A549 (cell line): ENCODE results near the gene TEX55.

Experiments
- CEBPB ChIP-seq, 2 experiments: fragments of >200 bp in 1 of 2; sonication (Bioruptor Twin) in 1 of 2; formaldehyde crosslinking in 1 of 2; IDR thresholded peaks; 2 replicates each; pipeline ENCODE4 v1.6.1; 2012 to 2016
- POLR2AphosphoS2 ChIP-seq: conservative IDR thresholded peaks from 2 replicates; pipeline ENCODE4 v1.6.1; 2012; ENCODE audit warnings: low read length, improper control_type of control experiment, inconsistent platforms
- ZNF302 ChIP-seq: fragments of 250-450 bp; sonication (Bioruptor Pico); IDR thresholded peaks from 2 replicates; pipeline ENCODE4 v1.9.0; 2021; ENCODE audit warnings: inconsistent platforms, mild to moderate bottlenecking, moderate library complexity
- TF ChIP-seq, protein P1 (sequence below): fragments of >200 bp; sonication (Bioruptor Twin); formaldehyde crosslinking; IDR thresholded peaks from 3 replicates; pipeline ENCODE4 v1.5.1; 2016
- TF ChIP-seq, protein P2 (sequence below): IDR thresholded peaks from 2 replicates; pipeline ENCODE4 v1.6.1; 2012

DNA sequence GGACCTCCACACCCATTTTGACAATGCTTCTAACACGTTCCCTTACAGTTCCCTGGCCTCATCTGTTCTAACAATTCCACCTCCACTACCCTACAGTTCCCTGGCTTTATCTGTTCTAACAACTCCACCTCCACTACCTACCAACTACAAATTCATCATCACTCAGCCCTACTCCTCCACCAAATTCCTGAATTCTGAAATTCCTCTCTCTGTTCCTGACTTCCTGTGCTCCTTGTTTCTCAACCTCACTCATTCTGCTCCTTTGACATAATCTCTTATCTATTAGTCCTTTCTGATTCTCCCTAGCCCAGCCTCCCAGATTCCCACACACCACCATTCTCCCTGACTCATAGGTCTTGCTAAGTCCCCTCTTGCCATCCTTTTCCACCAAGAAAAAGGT is 49.9 kb downstream of the TEX55 start:
- no peak for TF ChIP-seq ZNF302
- TF ChIP-seq, protein P1, sequence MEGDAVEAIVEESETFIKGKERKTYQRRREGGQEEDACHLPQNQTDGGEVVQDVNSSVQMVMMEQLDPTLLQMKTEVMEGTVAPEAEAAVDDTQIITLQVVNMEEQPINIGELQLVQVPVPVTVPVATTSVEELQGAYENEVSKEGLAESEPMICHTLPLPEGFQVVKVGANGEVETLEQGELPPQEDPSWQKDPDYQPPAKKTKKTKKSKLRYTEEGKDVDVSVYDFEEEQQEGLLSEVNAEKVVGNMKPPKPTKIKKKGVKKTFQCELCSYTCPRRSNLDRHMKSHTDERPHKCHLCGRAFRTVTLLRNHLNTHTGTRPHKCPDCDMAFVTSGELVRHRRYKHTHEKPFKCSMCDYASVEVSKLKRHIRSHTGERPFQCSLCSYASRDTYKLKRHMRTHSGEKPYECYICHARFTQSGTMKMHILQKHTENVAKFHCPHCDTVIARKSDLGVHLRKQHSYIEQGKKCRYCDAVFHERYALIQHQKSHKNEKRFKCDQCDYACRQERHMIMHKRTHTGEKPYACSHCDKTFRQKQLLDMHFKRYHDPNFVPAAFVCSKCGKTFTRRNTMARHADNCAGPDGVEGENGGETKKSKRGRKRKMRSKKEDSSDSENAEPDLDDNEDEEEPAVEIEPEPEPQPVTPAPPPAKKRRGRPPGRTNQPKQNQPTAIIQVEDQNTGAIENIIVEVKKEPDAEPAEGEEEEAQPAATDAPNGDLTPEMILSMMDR, result no peak
- TF ChIP-seq, protein P2, sequence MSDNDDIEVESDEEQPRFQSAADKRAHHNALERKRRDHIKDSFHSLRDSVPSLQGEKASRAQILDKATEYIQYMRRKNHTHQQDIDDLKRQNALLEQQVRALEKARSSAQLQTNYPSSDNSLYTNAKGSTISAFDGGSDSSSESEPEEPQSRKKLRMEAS, result no peak
- TF ChIP-seq POLR2AphosphoS2, result no peak
- no peak for TF ChIP-seq CEBPB (IDR thresholded peaks at IDR 0.05)
